A673 (cell line): ENCODE results near the gene CLSTN1. TPM values are rescaled to one million over a fixed set of nuclear protein-coding genes. Genes with fewer than 3 reads are reported as not detected.
"Not testable (repeated sequence)": the region's sequence is repeated elsewhere in the genome, so short reads cannot be mapped to it uniquely, and the experiment has no call there.

ENCODE experiments used
- BruUV-seq: library from RNA; stranded (reverse); fragments of 400-500 nt; replicated peaks from 2 replicates; lab custom pipeline; 2021; lab: Mats Ljungman, UMichigan
- CTCF ChIA-PET: fragments of 300-600 bp; sonication (Branson Sonifier 250); formaldehyde crosslinking; loops from one replicate; lab custom pipeline; 2022; ENCODE audit warnings: antibody characterized with exemption; lab: Charles Lee
- POLR2A ChIA-PET: fragments of 300-600 bp; sonication (Branson Sonifier 250); formaldehyde crosslinking; loops from one replicate; lab custom pipeline; 2022; ENCODE audit warnings: antibody characterized with exemption; ENCODE audit not compliant: low non-redundant PET; lab: Charles Lee
- DNase-seq: peaks from one replicate; pipeline ENCODE4 v3.0.0-alpha.2; 2015; ENCODE audit warnings: low spot score
- H3K27ac ChIP-seq: fragments of 200-600 bp; sonication (generic); 2 replicates; pipeline ENCODE4 v1.5.1; 2016; ENCODE audit warnings: mixed run types, low read depth, mild to moderate bottlenecking, mixed read lengths, antibody characterized with exemption, low read length; ENCODE audit not compliant: poor library complexity, severe bottlenecking
- H3K27me3 ChIP-seq: fragments of 200-600 bp; sonication (generic); replicated peaks from 2 replicates; pipeline ENCODE4 v1.6.1; 2017; ENCODE audit warnings: mixed run types, low read depth, mild to moderate bottlenecking, mixed read lengths, antibody characterized with exemption, low read length; ENCODE audit not compliant: insufficient read depth, poor library complexity
- H3K36me3 ChIP-seq: fragments of 200-600 bp; sonication (generic); 2 replicates; pipeline ENCODE4 v1.6.1; 2016; ENCODE audit warnings: mixed run types, mild to moderate bottlenecking, mixed read lengths, antibody characterized with exemption, low read length; ENCODE audit not compliant: insufficient read depth, poor library complexity, severe bottlenecking
- H3K4me1 ChIP-seq: fragments of 200-600 bp; sonication (generic); 2 replicates; pipeline ENCODE4 v1.6.1; 2017; ENCODE audit warnings: mixed run types, mild to moderate bottlenecking, mixed read lengths, antibody characterized with exemption, low read length; ENCODE audit not compliant: insufficient read depth, poor library complexity, severe bottlenecking
- H3K4me3 ChIP-seq: fragments of 200-600 bp; sonication (generic); 2 replicates; pipeline ENCODE4 v1.5.1; 2016; ENCODE audit warnings: low read depth, mixed run types, mild to moderate bottlenecking, mixed read lengths, low read length; ENCODE audit not compliant: poor library complexity, severe bottlenecking
- H3K9me3 ChIP-seq: fragments of 200-600 bp; sonication (generic); 2 replicates; pipeline ENCODE4 v1.6.1; 2016; ENCODE audit warnings: mixed run types, low read depth, mild to moderate bottlenecking, mixed read lengths, antibody characterized with exemption, low read length; ENCODE audit not compliant: poor library complexity, severe bottlenecking
- CTCF ChIP-seq: fragments of 300-800, 200-600 bp; sonication (generic); conservative IDR thresholded peaks from 2 replicates; pipeline ENCODE4 v1.5.1; 2017; ENCODE audit warnings: low read depth, mild to moderate bottlenecking, antibody characterized with exemption, low read length, moderate library complexity, mixed read lengths
- EZH2 ChIP-seq: fragments of 200-600 bp; sonication (generic); IDR thresholded peaks from 2 replicates; pipeline ENCODE4 v1.6.1; 2017; ENCODE audit warnings: borderline replicate concordance, low read depth, mild to moderate bottlenecking, mixed read lengths, antibody characterized with exemption, low read length; ENCODE audit not compliant: poor library complexity, severe bottlenecking
- intact Hi-C: fragments of 100-400 bp; cut with micrococcal nuclease; formaldehyde crosslinking; loops from one replicate; pipeline ENCODE4 v1.10.0; 2022; ENCODE audit not compliant: unreplicated experiment
- total RNA-seq: library from RNA; stranded (reverse); gene quantifications from 2 replicates; pipeline ENCODE4 v1.2.3, GENCODE V29; 2021

The CLSTN1 gene
- total RNA-seq, 1 experiment from 2014 or later = 77.4 TPM

GRCh38 chr1:9766759-9767442 lies 56.9 kb downstream of the CLSTN1 start:
- CTCF ChIA-PET = no interaction called here
- BruUV-seq = no TSS peak
- no peaks in the 10 kb centered on the region for H3K9me3 ChIP-seq
- H3K27me3 ChIP-seq = no peaks in the 10 kb centered on the region
- no peaks in the 10 kb centered on the region for H3K36me3 ChIP-seq
- no peak overlapping the region for H3K27ac ChIP-seq
- intact Hi-C loops = no loop called here
- POLR2A ChIA-PET = interaction anchor here (0.6 kb wide), 1 partner anchor 14 kb away, joined by 3 read pairs; no protein-coding TSS in a partner anchor
- H3K4me1 ChIP-seq = peaks cover 3% of the 10 kb centered on the region
- TF ChIP-seq EZH2 = no peak
- no peak for TF ChIP-seq CTCF
- no peak overlapping the region for H3K4me3 ChIP-seq
- peak; percentile 61 for DNase-seq

GRCh38 chr1:9764550-9764949 lies 59.2 kb downstream of the CLSTN1 start:
- no TSS peak for BruUV-seq
- no peak for DNase-seq
- no peaks in the 10 kb centered on the region for H3K27me3 ChIP-seq
- H3K27ac ChIP-seq = no peak overlapping the region
- intact Hi-C loops = no loop called here
- ChIA-PET POLR2A (interaction anchor here (0.6 kb wide), 1 partner anchor 25 kb away, joined by 5 read pairs; no protein-coding TSS in a partner anchor), CTCF (no interaction called here)
- no peaks in the 10 kb centered on the region for H3K9me3 ChIP-seq
- TF ChIP-seq CTCF = no peak
- no peak for TF ChIP-seq EZH2
- H3K36me3 ChIP-seq = no peaks in the 10 kb centered on the region
- H3K4me3 ChIP-seq = no peak overlapping the region
- peaks cover 3% of the 10 kb centered on the region for H3K4me1 ChIP-seq

GRCh38 chr1:9763914-9764313 lies 59.9 kb downstream of the CLSTN1 start:
- H3K4me1 ChIP-seq = peaks cover 3% of the 10 kb centered on the region
- no peak overlapping the region for H3K4me3 ChIP-seq
- DNase-seq = no peak
- no peaks in the 10 kb centered on the region for H3K9me3 ChIP-seq
- POLR2A ChIA-PET = interaction anchor here (0.6 kb wide), 1 partner anchor 24 kb away, joined by 5 read pairs; no protein-coding TSS in a partner anchor
- no peak for TF ChIP-seq CTCF
- TF ChIP-seq EZH2 = no peak
- no peaks in the 10 kb centered on the region for H3K36me3 ChIP-seq
- CTCF ChIA-PET = no interaction called here
- intact Hi-C loops = no loop called here
- no peaks in the 10 kb centered on the region for H3K27me3 ChIP-seq
- no peak overlapping the region for H3K27ac ChIP-seq
- BruUV-seq = no TSS peak

GRCh38 chr1:9762446-9762845 lies 61.3 kb downstream of the CLSTN1 start:
- BruUV-seq, DNase-seq, H3K27ac ChIP-seq, CTCF ChIA-PET, H3K4me3 ChIP-seq, intact Hi-C loops, H3K27me3 ChIP-seq, H3K9me3 ChIP-seq, H3K36me3 ChIP-seq, H3K4me1 ChIP-seq, POLR2A ChIA-PET: not testable (repeated sequence)
